H1 (cell line): ENCODE results near the gene CAPN15. TPM values are rescaled to one million over a fixed set of nuclear protein-coding genes. Genes with fewer than 3 reads are reported as not detected.

Source experiments
- CTCF ChIA-PET: fragments of 300-600 bp; sonication (Branson Sonifier 250); formaldehyde crosslinking; loops from one replicate; lab custom pipeline; 2021; ENCODE audit not compliant: partially characterized antibody; lab: Charles Lee
- POLR2A ChIA-PET: fragments of 300-600 bp; sonication (Branson Sonifier 250); formaldehyde crosslinking; loops from one replicate; lab custom pipeline; 2021; ENCODE audit warnings: inconsistent platforms; ENCODE audit not compliant: partially characterized antibody; lab: Charles Lee
- DNase-seq, 2 experiments: peaks; one replicate each; pipeline versions ENCODE4 v3.0.0 to v3.0.0-alpha.2; 2010 to 2022; ENCODE audit warnings: low spot score in 2 of 2, low read depth in 1 of 2, mixed read lengths in 1 of 2
- FAIRE-seq: peaks from 2 replicates; lab custom pipeline; 2011; peaks lifted over from hg19 to GRCh38; lab: Jason Lieb, UNC
- H2AFZ ChIP-seq: 2 replicates; pipeline ENCODE4 v1.8.1; 2012; ENCODE audit warnings: low read length, inconsistent platforms
- H2AK5ac ChIP-seq: 2 replicates; pipeline ENCODE4 v1.6.1; 2013; ENCODE audit warnings: low read depth, low read length
- H2BK120ac ChIP-seq: replicated peaks from 2 replicates; pipeline ENCODE3; 2013; ENCODE audit warnings: low read depth, low read length, inconsistent platforms
- H2BK12ac ChIP-seq: 2 replicates; pipeline ENCODE4 v1.6.1; 2013; ENCODE audit warnings: low read depth, low read length
- H2BK15ac ChIP-seq: 2 replicates; pipeline ENCODE4 v1.6.1; 2013; ENCODE audit warnings: low read length
- H2BK20ac ChIP-seq: 2 replicates; pipeline ENCODE4 v1.6.1; 2013; ENCODE audit warnings: low read length
- H2BK5ac ChIP-seq: 2 replicates; pipeline ENCODE4 v1.6.1; 2013; ENCODE audit warnings: low read depth, low read length
- H3K14ac ChIP-seq: 2 replicates; pipeline ENCODE4 v1.6.1; 2013; ENCODE audit warnings: inconsistent platforms; ENCODE audit not compliant: insufficient read length
- H3K18ac ChIP-seq: 2 replicates; pipeline ENCODE4 v1.6.1; 2013; ENCODE audit warnings: low read length; ENCODE audit errors: extremely low read depth
- H3K23ac ChIP-seq: 2 replicates; pipeline ENCODE4 v1.6.1; 2013; ENCODE audit warnings: inconsistent platforms; ENCODE audit not compliant: insufficient read length
- H3K23me2 ChIP-seq: 2 replicates; pipeline ENCODE4 v1.6.1; 2013; ENCODE audit warnings: low read depth, low read length
- H3K27ac ChIP-seq: 2 replicates; pipeline ENCODE4 v1.6.1; 2011; ENCODE audit warnings: low read depth, low read length, inconsistent platforms
- H3K27me3 ChIP-seq, 4 experiments: replicated peaks in 1 of 4; 1 replicate in 1 of 4; 2 replicates in 3 of 4; pipeline versions ENCODE4 v1.6.1 to v1.8.1; 2011 to 2013; ENCODE audit warnings: low read length in 3 of 4, mild to moderate bottlenecking in 3 of 4, inconsistent platforms in 2 of 4, mixed read lengths in 2 of 4, moderate library complexity in 1 of 4; ENCODE audit not compliant: control insufficient read depth in 3 of 4, insufficient read depth in 3 of 4; ENCODE audit errors: extremely low read depth in 1 of 4
- H3K36me3 ChIP-seq, 4 experiments: 2 replicates each; pipeline versions ENCODE4 v1.6.1 to v1.8.1; 2011 to 2013; ENCODE audit warnings: mild to moderate bottlenecking in 4 of 4, low read length in 3 of 4, moderate library complexity in 2 of 4, control low read depth in 1 of 4, inconsistent platforms in 1 of 4; ENCODE audit not compliant: insufficient read depth in 4 of 4, control insufficient read depth in 2 of 4
- H3K4ac ChIP-seq: replicated peaks from 2 replicates; pipeline ENCODE3; 2013; ENCODE audit warnings: low read length, low read depth, mixed read lengths, inconsistent platforms; ENCODE audit not compliant: insufficient read length
- H3K4me1 ChIP-seq, 4 experiments: replicated peaks in 1 of 4; 1 replicate in 1 of 4; 2 replicates in 3 of 4; pipeline versions ENCODE4 v1.6.1 to v1.8.1; 2011 to 2013; ENCODE audit warnings: low read length in 3 of 4, inconsistent platforms in 2 of 4, mixed read lengths in 1 of 4; ENCODE audit not compliant: insufficient read depth in 4 of 4, control insufficient read depth in 3 of 4
- H3K4me2 ChIP-seq, 2 experiments: 2 replicates each; pipeline versions ENCODE4 v1.6.1 to v1.8.1; 2011 to 2013; ENCODE audit warnings: low read depth in 2 of 2, low read length in 2 of 2, control low read depth in 1 of 2, inconsistent platforms in 1 of 2, mild to moderate bottlenecking in 1 of 2; ENCODE audit not compliant: insufficient read depth in 1 of 2
- H3K4me3 ChIP-seq, 4 experiments: fragments of 200-600, 300-600 bp in 1 of 4; sonication (generic), shearing (Covaris generic), sonication (Bioruptor Twin) in 1 of 4; 2 replicates each; pipeline versions ENCODE4 v1.5.1 to v1.8.1; 2011 to 2016; ENCODE audit warnings: low read length in 4 of 4, low read depth in 3 of 4, control low read depth in 2 of 4, inconsistent platforms in 2 of 4, mild to moderate bottlenecking in 2 of 4, mixed read lengths in 1 of 4, moderate library complexity in 1 of 4; ENCODE audit not compliant: insufficient read depth in 2 of 4; ENCODE audit errors: extremely low read depth in 1 of 4
- H3K56ac ChIP-seq: replicated peaks from 2 replicates; pipeline ENCODE3; 2013; ENCODE audit warnings: low read depth, mild to moderate bottlenecking, mixed read lengths, low read length, inconsistent platforms; ENCODE audit not compliant: insufficient read length
- H3K79me1 ChIP-seq: 2 replicates; pipeline ENCODE4 v1.6.1; 2013; ENCODE audit warnings: low read depth, low read length, control low read depth
- H3K79me2 ChIP-seq, 2 experiments: 2 replicates each; pipeline versions ENCODE4 v1.6.1 to v1.8.1; 2012 to 2013; ENCODE audit warnings: low read length in 2 of 2, mild to moderate bottlenecking in 2 of 2, inconsistent platforms in 1 of 2; ENCODE audit not compliant: insufficient read depth in 2 of 2, control insufficient read depth in 1 of 2
- H3K9ac ChIP-seq, 4 experiments: replicated peaks in 1 of 4; 1 replicate in 1 of 4; 2 replicates in 3 of 4; pipeline versions ENCODE4 v1.6.1 to v1.8.1; 2011 to 2013; ENCODE audit warnings: low read depth in 3 of 4, low read length in 3 of 4, control low read depth in 2 of 4, mild to moderate bottlenecking in 2 of 4, moderate library complexity in 2 of 4, inconsistent platforms in 1 of 4; ENCODE audit errors: extremely low read depth in 1 of 4
- H3K9me3 ChIP-seq, 2 experiments: 2 replicates each; pipeline versions ENCODE4 v1.6.1 to v1.8.1; 2012 to 2013; ENCODE audit warnings: mild to moderate bottlenecking in 2 of 2, moderate library complexity in 2 of 2, control low read depth in 1 of 2, inconsistent platforms in 1 of 2, low read depth in 1 of 2, low read length in 1 of 2, mixed read lengths in 1 of 2; ENCODE audit not compliant: insufficient read depth in 2 of 2
- H4K20me1 ChIP-seq, 2 experiments: replicated peaks in 1 of 2; 2 replicates each; pipeline versions ENCODE3 to v1.8.1; 2011 to 2013; ENCODE audit warnings: inconsistent platforms in 2 of 2, low read length in 2 of 2, mild to moderate bottlenecking in 1 of 2; ENCODE audit not compliant: insufficient read depth in 2 of 2, control insufficient read depth in 1 of 2
- H4K5ac ChIP-seq: 2 replicates; pipeline ENCODE4 v1.6.1; 2013; ENCODE audit warnings: low read length, low read depth, mixed read lengths, inconsistent platforms; ENCODE audit not compliant: insufficient read length
- H4K8ac ChIP-seq: 2 replicates; pipeline ENCODE4 v1.8.0; 2013; ENCODE audit warnings: mild to moderate bottlenecking, moderate library complexity, low read length, inconsistent platforms; ENCODE audit not compliant: insufficient read depth; ENCODE audit errors: extremely low read depth
- H4K91ac ChIP-seq: replicated peaks from 2 replicates; pipeline ENCODE3; 2013; ENCODE audit warnings: low read length, mixed read lengths, inconsistent platforms; ENCODE audit not compliant: insufficient read length
- SP4 ChIP-seq: IDR thresholded peaks from 2 replicates; pipeline ENCODE4 v1.6.1; 2012; ENCODE audit warnings: low read length, inconsistent platforms
- ZNF274 ChIP-seq: IDR thresholded peaks from 2 replicates; pipeline ENCODE4 v1.7.0; 2012; ENCODE audit warnings: low read length, borderline replicate concordance; ENCODE audit errors: extremely low read depth
- WGBS, 2 experiments: shearing (Covaris generic) in 1 of 2; methylation state at CpG; one replicate each; pipeline versions ENCODE4 v1.1.6 to v1.1.7; 2013 to 2015; ENCODE audit warnings: low lambda C conversion rate in 2 of 2, mixed read lengths in 2 of 2, inconsistent platforms in 1 of 2, low coverage in 1 of 2, missing lambda C conversion rate in 1 of 2; ENCODE audit not compliant: insufficient replicate concordance in 2 of 2, insufficient coverage in 1 of 2, insufficient read length in 1 of 2; ENCODE audit errors: extremely low coverage in 1 of 2, missing lambda C conversion rate in 1 of 2; 5-methylcytosine and 5-hydroxymethylcytosine counted together
- polyA plus RNA-seq, 7 experiments: library from polyadenylated mRNA; depleted of rRNA in 3 of 7; stranded (reverse) in 5 of 7; unstranded in 2 of 7; fragments of >200 nt in 5 of 7; fragments of 200-250 nt in 2 of 7; gene quantifications; 1 replicate in 5 of 7; 2 replicates in 1 of 7; 4 replicates in 1 of 7; pipeline versions ENCODE4 v1.2.1 to v1.2.3, GENCODE V29; 2011 to 2013; ENCODE audit warnings: missing spikeins in 2 of 7, mixed read lengths in 2 of 7
- total RNA-seq: library from RNA; stranded (reverse); fragmentation: NEBNext Ultra II Directional; extraction: Animal tissue kit (Norgen Biotek cat#: 25700); gene quantifications from 2 replicates; pipeline ENCODE4 v1.2.1, GENCODE V29; 2021

Gene CAPN15
- total and polyA plus RNA-seq, 2 of the 8 experiments (the other 6 are each of a cell fraction or from before 2014, with no cell fraction given) = 38.9 to 76.9 TPM

DNA sequence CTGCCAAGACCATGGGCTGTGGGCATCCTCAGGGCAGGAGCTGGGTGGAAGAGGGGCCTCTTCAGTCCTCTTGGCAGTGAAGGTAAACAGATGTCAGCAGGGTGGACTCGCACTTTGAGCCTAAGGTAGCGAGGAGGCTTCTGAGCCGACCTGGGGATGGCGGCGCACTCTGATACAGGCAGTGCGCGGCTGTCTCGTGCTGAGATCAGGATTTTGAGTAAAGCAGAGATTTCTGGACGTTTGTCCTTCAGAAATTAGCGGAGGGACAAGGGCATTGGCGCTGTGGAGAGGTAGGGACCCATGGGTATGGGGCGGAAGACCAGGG, 69.2 kb downstream of the CAPN15 start:
- no peak overlapping the region for H4K5ac ChIP-seq
- FAIRE-seq (no peak), DNase-seq (no peak)
- peaks cover 10% of the 10 kb centered on the region; the same call in 1 of the 2 replicates for H3K79me1 ChIP-seq
- H3K4me2 ChIP-seq = no peak overlapping the region
- H2BK15ac ChIP-seq = no peak overlapping the region
- no peak overlapping the region for H3K23ac ChIP-seq
- H2BK20ac ChIP-seq = no peak overlapping the region
- H3K36me3 ChIP-seq = peaks cover 0 to 3% (median under 1%) of the 10 kb centered on the region in 4 experiments; a peak in 2 of 8 replicates
- WGBS, 2 experiments = 97% methylated on average over 12 of the region's 12 CpGs; no CpG with 5 or more reads in 1 of the 2 experiments
- H2BK5ac ChIP-seq = no peak overlapping the region
- no peak overlapping the region for H3K9ac ChIP-seq
- H2BK12ac ChIP-seq = no peak overlapping the region
- no peak overlapping the region for H2BK120ac ChIP-seq
- POLR2A ChIA-PET = interaction anchor here (1.2 to 1.6 kb wide), 2 partner anchors 9 to 14 kb away, joined by 3 read pairs; no protein-coding TSS in a partner anchor
- peaks cover 0 to 11% (median 6%) of the 10 kb centered on the region in 4 experiments; a peak in 3 of 7 replicates for H3K27me3 ChIP-seq
- no peak overlapping the region for H3K4ac ChIP-seq
- H3K27ac ChIP-seq = no peak overlapping the region
- H3K56ac ChIP-seq = no peak overlapping the region
- no peak overlapping the region for H4K8ac ChIP-seq
- H3K9me3 ChIP-seq = peaks cover 0 to 4% of the 10 kb centered on the region in 2 experiments; a peak in 1 of 4 replicates
- peaks cover 0 to 2% (median 0%) of the 10 kb centered on the region in 4 experiments; a peak in 1 of 7 replicates for H3K4me1 ChIP-seq
- H2AFZ ChIP-seq = no peak overlapping the region
- H3K23me2 ChIP-seq = no peaks in the 10 kb centered on the region
- H2AK5ac ChIP-seq = no peak overlapping the region
- H3K18ac ChIP-seq = no peak overlapping the region
- peaks cover 14 to 26% of the 10 kb centered on the region in 2 experiments for H4K20me1 ChIP-seq
- H3K79me2 ChIP-seq = peaks cover 0 to 6% of the 10 kb centered on the region in 2 experiments; a peak in 2 of 4 replicates
- CTCF ChIA-PET = interaction anchor here (0.7 to 2.4 kb wide), 2 partner anchors 9 to 25 kb away, joined by 3 to 7 read pairs; no protein-coding TSS in a partner anchor
- no peak overlapping the region for H4K91ac ChIP-seq
- no peak overlapping the region for H3K4me3 ChIP-seq
- no peak overlapping the region for H3K14ac ChIP-seq
- no peak for TF ChIP-seq SP4
- no peak for TF ChIP-seq ZNF274
